ENCODE data around the gene ADGRD1. TPM values are rescaled to one million over a fixed set of nuclear protein-coding genes. Genes with fewer than 3 reads are reported as not detected.

ADGRD1 gene
- polyA plus RNA-seq, 4 donors = 15.4 to 74.1 (median 18.7) TPM

DNA sequence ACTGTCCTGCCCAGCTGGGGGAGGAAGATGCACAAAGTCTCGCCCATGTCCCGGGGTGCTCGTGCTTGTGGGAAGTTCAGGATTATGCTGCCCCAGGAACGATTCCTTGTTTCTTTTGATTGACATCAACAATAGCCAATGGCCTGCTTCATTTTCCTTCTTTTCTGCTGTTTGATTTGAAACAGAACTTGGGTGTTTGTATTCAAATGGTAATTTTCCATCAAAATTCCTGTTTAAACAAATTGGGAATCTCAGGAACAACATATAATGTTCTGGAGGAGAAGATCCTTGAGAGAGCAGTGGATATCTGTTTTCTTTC is 97.4 kb downstream of the ADGRD1 start:
- no peak for DNase-seq (ENCODE audit: low read depth in 4 of 4, low spot score in 3 of 4)

DNA sequence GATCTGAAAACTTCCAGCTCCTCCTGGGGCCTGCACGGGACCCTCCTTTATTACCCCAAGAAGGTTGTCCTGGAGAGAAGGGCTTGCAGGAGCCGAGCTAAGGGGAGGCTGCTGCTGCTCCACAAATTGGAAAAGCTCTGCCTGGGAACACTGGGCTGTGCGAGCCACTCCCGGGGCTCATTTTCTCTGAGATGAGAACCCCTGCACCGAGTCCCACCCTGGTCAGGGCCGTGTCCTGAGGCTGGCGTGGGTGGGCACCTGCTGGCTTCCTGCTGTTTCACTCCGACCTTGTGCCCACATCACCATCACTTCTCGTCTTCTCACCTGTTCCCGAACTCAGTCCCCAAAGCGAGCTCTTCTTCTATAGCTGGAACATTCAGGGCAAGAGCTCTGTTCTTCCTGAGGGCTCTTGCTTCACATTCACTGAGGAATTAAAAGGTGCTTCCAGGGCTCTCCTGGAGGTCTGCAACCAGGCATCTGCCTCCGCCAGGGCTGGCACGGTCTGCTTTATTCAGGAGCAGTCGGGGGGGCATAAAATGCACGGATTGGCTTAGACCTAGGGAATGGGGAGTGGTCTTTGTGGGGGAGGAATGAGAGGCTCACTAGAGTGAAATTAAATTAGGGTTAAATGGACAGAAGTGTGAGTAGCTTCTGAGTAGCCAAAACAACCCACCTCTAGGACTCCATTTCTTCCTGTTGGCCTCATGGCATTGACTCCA is 98.5 kb downstream of the ADGRD1 start:
- no peak for DNase-seq (ENCODE audit: low read depth in 4 of 4, low spot score in 3 of 4)

GRCh38 chr12:131052929-131053328 is 99.2 kb downstream of the ADGRD1 start:
- no peak for DNase-seq (ENCODE audit: low read depth in 4 of 4, low spot score in 3 of 4)

DNA sequence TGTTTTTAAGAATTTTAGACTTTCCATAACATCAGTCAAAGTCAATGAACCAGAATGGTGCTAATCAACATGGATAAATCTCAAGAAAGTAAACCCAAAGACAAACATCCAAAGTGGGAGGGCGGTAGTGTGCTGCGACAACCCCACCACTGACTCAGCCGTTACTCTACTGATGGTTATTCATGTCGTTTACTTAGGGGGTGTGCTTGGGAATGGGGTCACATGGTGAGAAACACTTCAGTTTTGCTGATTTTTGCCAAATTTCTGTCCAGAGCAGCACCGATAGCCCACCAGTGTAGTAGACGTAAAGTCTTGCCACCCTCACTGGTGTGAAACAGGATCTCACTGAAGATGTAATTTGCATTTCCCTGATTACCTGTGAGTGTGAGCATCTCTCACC is 99.9 kb downstream of the ADGRD1 start:
- DNase-seq (ENCODE audit: low read depth in 4 of 4, low spot score in 3 of 4) = no peak

- DNase-seq (ENCODE audit: low read depth in 4 of 4, low spot score in 3 of 4) = no peak
Measured at GRCh38 chr12:131054345-131055092, 100.8 kb downstream of the ADGRD1 start.

DNA sequence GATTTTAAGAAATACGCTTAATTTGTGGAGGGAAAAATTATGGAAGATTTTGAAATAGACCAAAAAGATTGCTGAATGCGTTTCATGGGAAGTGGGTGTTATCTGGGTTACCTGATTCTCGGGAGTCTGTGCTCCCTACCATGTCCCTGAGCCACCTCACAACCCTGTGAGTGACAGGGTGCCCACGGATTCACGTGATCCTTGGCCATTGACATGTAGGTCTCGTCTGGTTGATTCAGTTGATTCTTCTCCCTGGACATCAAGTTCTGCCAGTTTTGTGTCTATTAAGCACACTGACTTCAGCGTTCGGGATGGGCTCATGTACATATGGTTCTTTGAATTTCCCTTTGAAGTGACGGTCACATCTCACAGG is 101.4 kb downstream of the ADGRD1 start:
- DNase-seq (ENCODE audit: low read depth in 4 of 4, low spot score in 3 of 4) = no peak

DNA sequence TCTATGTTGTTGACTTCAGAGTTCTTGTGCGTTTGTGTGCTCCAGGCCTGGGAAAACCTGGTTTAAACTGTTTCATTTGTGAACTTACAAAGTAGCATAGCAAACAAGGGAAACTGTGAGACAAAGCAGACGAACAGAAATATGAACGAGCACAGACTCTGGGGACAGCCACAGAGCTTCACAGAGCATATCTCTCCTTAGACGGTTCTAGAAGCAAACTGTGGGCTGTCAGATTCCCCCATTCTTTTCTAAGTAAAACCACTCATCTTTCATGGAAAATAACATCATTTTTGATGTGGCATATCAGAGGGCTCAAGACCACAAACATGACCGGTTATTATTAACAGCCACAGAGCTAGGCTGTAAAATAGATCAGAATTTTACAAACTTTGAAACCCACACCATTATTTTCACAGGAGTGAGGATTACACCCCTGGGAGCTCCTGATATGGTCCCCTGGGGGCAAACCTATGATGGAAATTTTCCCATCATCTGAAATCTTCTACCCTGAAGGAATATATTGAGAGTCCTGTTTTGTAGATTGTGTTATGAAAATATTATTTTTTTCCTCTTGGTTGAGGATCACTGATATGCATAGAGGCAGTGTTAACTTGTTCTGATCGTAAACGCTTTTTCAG is 102.0 kb downstream of the ADGRD1 start:
- DNase-seq (ENCODE audit: low read depth in 4 of 4, low spot score in 3 of 4) = no peak

- no peak for DNase-seq (ENCODE audit: low read depth in 4 of 4, low spot score in 3 of 4)
Measured at GRCh38 chr12:131056626-131057025, 102.9 kb downstream of the ADGRD1 start.

GRCh38 chr12:131057211-131057721 is 103.6 kb downstream of the ADGRD1 start:
- no peak for DNase-seq (ENCODE audit: low read depth in 4 of 4, low spot score in 3 of 4)

DNA sequence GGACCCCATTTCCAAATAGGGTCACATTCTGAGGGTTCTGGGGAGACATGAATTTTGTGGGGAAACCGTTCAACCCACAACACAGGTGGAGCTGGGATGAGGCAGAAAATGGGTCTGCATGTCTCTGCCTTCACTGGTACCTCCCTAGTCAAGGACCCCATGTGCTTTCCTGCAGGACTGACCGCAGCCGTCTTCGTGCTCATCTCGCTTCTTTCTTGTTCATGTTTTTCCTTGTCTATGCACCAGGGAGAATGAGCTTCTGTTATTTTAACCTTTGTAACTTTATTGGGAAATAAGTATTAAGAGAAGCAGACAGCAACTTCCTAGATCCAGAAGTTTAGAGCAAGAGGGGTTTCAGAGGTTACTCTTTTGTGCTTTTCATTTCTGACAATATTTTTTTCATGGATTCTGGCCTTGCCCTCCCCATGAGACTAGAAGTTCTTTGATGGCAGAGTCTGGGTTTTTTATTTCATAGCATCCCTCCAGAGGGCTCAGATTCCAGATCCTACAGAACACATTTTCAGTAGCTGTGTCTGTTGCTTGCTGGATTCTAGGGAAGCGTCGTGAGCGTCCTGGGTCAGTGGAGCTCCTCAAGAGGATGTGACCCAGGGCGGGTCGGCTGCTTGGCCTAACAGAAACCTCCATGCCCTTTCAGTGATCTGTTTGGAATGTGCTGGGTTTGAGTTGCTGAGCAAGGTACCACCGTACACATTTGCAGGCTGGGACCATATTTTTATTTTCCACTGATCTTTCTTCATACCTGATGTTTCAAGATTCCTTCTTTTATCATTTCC is 104.2 kb downstream of the ADGRD1 start:
- no peak for DNase-seq (ENCODE audit: low read depth in 4 of 4, low spot score in 3 of 4)

DNA sequence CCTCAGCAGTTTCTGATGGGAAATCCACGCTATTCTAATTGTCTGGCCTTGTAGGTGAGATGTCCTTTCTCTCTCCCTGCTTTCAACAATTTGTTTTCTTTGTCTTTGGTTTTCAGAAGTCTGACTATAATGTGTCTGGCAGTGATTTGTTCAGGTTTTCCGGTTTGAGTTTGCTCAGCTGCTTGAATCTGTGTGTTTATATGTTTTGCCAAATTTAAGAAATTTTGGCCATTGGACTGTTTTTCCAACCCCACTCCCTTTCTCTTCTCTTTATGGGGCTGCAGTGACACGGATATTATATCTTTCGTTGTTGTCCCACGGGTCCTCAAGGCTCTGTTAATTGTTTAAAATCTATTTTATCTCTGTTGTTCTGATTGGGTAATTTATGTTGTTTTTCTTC is 105.0 kb downstream of the ADGRD1 start:
- DNase-seq (ENCODE audit: low read depth in 4 of 4, low spot score in 3 of 4) = no peak

- no peak for DNase-seq (ENCODE audit: low read depth in 4 of 4, low spot score in 3 of 4)
Measured at GRCh38 chr12:131060011-131060703, 106.5 kb downstream of the ADGRD1 start.

DNA sequence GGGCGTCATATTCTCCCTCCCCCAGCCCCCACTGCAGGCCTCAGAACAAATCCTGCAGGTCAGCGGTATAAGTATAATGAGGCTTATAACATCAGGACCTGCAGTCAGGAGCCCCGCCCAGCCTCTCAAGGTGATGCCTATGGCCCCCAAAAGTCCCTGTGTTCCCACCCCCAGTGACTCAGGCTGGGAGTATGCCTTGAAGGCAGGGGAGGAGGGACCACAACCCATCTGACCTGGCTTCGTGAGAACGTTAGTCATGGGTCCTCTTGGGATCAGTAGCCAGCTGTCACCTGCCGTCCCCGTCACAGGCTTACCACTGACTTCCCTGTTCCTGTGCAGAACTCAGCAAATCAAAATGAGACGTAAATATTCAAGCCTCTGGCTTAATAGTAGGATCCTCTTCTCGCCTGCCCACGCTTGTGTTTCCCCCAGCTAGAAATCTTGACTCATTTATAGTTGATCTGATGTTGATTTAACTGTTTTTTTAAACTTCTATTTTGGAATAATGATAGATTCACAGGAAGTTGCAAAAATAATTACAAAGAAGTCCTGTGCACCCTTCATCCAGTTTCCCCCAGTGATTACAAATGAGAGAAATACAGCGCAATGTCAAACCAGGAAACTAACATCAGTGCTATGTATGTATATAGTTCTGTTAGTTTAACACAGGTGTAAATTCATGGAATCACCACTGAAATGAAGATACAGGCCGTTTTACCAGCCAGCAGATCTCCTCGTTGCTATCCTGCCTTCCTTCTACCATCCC is 107.5 kb downstream of the ADGRD1 start:
- DNase-seq (ENCODE audit: low read depth in 4 of 4, low spot score in 3 of 4) = no peak

- no peak for DNase-seq (ENCODE audit: low read depth in 4 of 4, low spot score in 3 of 4)
Measured at GRCh38 chr12:131063413-131063812, 109.7 kb downstream of the ADGRD1 start.

- DNase-seq (ENCODE audit: low read depth in 4 of 4, low spot score in 3 of 4) = no peak
Measured at GRCh38 chr12:131063960-131064359, 110.3 kb downstream of the ADGRD1 start.

GRCh38 chr12:131065279-131065678 is 111.6 kb downstream of the ADGRD1 start:
- no peak for DNase-seq (ENCODE audit: low read depth in 4 of 4, low spot score in 3 of 4)

DNA sequence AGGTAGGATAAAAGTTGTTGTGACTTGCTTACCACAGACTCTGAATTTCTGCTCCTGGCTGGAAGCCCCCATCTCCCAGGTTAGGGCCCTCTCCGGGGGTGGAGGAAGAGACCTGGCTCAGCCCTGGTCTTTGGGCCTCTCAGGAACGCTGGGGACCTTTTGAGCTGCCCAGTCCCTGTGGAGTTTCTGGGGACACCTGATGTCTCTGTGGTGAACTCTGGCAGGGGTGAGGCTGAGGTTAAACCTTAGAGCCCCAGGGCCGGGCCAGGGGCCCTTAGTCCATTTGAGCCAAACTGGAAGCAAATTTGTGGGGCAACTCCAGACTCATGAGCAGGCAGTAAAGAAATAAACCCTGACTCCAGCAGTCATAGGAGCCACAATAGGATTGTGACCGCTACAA is 112.1 kb downstream of the ADGRD1 start:
- no peak for DNase-seq (ENCODE audit: low read depth in 4 of 4, low spot score in 3 of 4)

DNA sequence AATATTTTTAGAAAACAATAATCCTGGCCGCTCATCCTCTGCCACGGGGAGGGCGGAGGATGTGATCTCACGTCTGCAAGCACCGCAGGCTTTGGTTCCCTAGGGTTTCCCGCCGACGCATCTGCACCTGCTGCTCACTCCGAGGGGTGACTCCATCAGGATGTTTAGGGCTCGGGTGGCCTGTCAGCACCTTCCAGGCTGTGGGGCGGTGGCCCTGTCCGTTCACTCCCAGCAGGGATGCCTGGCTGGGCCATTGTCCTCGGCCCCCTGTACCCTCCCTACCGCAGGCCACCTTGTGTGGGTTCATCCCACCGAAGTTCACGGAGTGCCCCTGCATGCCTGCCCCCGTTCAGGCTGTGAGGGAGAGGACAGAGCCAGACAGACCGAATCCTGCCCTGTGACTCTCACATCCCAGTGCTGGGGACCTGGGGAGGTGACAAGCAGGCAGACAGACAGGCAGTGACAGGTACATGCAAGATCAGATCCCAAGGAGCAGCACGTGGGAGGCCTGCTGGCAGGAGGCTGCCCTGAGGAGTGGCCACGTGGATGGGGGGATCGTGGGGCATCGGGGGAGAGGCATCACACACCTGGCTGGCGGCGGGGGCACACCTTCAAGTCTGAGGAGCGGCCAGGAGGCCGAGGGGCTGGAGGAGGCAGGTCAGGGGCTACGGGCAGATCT is 112.6 kb downstream of the ADGRD1 start:
- no peak for DNase-seq (ENCODE audit: low read depth in 4 of 4, low spot score in 3 of 4)

- no peak for DNase-seq (ENCODE audit: low read depth in 4 of 4, low spot score in 3 of 4)
Measured at GRCh38 chr12:131066886-131067490, 113.3 kb downstream of the ADGRD1 start.

Data from left renal pelvis (tissue), 4 donors.